HG02623 (cell line): ENCODE measurements around the gene TGFBR1.

Source experiments
- ATAC-seq: cut with Tn5 transposase; IDR thresholded peaks from one replicate; pipeline ENCODE4 v1.9.1; 2021; ENCODE audit warnings: moderate library complexity; ENCODE audit not compliant: unreplicated experiment

Gene TGFBR1

GRCh38 chr9:99167119-99167518 is 62.2 kb downstream of the TGFBR1 start:
- no peak for ATAC-seq

DNA sequence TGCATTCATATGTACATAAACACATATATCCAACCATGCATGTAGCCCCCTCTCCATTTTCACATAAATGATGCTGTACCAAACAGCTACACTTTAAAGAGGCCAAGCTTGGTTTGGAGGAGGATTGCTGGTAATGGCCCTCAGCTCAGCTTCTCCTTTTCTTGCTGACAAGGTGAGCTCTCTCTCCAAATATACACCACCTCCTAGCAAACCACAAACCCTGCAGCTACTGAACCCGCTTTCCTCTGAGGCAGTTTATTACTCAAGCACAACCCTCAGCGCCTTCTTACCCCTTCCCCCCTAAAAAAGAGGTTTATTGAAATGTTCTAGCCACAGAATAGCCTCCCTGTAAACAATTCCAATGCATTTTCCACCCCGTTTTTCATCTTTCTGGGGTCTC is 62.8 kb downstream of the TGFBR1 start:
- ATAC-seq: no peak

DNA sequence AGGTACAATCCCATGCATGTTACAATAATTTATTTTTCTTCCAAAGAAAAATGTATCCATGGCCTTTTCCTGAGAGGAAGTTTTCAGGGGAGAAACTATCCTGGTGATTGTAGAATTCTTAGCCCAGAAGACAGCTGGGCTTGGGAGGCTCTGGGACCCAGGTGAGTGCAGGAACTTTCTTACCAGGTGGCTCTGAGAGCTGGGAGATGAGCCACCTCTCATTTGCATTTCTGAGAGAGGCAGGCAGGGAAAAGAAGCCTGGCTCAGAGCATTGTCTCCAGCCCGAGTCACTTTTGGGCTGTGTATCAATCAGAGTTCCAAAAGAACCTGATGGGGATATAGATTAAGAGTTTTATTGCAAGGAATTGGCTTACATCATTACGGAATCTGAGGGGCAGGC is 64.2 kb downstream of the TGFBR1 start:
- ATAC-seq: no peak

DNA sequence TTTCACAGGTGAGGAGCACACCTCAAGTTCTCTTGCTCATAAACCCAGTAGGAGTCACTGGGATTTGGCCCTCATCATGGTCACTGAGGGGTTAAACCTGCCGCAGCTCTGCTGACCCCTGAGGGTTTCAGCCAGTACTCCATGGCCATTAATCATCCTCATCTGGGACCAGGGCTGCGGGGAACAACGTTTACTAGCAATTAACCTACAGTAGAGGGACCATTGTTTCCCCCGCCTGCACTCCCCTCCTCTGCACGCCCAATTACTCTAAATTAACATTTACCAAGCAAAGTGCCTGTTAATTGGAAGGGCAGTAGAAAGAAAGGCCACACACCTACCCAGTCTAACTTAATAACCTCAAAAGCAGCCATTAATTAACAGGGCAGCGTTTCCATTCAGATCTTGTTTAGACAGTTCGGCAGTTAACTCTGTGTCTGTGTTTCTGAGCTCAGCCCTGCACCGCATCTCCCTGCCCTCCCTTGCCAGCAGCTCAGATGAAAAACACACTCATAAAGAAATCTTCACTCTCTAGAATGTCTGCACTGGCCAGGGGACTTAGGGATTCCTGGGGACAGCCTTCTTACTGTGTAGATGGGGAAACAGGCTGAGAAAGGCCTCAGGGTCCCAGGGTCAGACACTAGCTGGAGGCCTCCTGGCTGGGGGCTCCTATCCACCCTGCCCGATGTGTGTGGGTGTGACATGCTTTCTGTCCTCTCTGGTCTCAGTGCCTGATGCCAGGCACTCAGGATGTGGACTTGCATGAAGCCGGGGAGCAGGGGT is 65.3 kb downstream of the TGFBR1 start:
- no peak for ATAC-seq

- ATAC-seq: no peak
Observed at GRCh38 chr9:99171225-99172123, 66.6 kb downstream of the TGFBR1 start.

DNA sequence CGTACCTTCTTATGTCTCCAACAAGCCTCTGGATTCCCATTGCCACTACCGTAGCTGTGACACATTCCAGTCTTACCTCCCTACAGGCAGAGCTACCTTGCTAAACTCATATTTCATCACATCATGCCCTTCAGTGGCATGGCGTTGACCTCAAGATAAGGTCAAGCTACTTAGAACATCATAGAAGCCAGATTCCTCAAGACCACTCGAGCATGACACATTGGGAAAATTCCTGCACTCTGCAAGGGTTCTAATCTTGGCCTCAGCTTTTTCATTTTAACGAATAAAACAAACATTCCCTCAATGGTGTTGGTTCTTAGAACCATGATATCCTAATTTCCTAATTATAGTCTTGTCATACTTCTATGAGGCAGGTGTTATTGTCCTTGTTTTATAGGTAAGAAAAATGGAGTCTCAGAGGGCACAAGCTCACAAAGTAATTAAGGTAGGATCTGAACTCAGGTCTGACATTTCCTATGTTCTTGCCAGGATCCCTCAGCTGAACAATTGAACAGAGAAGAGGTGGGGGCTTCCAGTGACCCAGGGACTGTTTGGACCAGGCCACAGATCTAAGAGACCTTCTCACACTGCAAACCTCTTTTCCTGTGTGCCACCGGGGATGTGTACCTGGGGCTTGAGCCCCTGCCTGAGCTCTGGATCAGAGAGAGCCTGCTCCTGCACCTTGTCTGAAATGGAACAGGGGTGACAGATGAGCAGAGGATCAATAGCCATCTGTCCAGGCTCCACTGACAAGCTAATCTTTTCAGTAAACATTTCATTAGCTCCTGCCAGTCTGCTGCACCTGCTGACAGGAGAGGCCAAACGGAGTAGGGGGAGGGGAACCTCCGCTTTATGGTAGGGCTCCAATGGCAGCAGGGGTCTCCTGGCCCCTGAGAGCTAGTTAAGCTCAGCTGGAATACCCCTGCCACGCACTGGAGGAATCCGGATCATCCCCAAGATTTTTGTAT is 67.5 kb downstream of the TGFBR1 start:
- ATAC-seq: no peak

DNA sequence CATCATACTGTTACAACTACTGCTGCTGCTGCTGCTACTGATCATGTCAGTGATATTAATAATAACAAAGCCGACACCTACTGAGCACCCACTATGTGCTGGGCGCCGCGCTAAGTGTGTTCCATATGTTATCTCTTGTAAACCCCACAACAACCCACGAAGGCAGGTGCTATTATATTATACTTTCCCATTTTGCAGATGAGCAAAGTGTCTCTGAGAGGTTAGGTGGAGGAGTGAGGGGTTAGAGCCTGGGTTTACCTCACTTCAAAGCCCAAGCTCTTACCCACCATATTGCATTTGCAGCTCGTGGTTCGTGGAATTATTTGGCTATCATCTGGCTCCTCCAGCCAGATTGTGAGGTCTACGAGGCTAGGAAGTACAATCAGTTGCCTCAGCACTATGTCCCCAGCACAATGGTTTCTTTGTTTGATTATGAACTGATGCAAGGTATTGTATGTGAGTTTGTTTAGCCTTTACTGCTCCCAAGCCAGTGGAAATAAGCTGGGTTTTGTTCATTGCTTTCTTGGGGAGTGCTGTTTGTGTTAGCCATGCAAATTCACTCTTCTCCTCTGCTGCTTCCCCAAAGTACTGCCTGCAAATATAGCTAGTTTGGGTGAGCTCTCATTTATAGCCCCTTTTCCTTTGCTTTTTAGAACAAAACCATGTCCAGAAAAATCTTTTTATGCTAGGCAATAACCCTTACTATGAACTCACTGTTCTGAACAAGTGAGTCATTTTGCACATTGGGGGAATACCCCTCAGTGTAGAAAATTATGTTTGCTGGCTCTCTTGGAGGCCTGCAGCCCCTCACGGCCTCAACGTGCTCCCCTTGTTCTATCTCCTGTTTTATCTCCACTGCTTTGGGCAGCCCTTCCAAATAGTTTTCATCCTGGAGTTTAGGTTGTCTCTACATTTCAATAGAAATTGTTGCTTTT is 68.9 kb downstream of the TGFBR1 start:
- ATAC-seq: peak; percentile 67

DNA sequence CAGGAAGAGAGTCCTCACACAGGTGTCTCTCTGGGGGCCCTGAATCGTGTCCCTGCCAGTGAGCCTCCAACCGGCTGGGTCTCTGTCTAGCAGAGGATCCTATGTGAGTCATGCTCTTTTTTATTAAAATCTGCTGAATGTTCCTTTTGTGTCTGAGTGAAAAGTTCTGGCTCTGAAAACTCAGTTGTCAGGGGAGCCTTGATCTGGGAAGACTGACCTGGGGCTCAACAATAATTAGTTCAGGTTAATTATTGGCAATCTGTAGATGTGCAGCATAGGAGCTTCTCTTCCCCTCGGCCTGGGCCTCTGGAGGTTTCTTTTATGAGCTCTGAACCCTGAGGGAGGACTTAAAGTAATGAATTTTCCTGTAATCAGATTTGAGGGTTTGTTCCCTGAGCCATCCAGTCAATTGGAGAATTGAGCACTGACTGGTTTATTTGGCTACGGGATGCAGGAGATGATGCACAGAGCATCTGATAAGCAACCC is 71.7 kb downstream of the TGFBR1 start:
- ATAC-seq: no peak

- no peak for ATAC-seq
Observed at GRCh38 chr9:99177576-99178366, 72.9 kb downstream of the TGFBR1 start.

DNA sequence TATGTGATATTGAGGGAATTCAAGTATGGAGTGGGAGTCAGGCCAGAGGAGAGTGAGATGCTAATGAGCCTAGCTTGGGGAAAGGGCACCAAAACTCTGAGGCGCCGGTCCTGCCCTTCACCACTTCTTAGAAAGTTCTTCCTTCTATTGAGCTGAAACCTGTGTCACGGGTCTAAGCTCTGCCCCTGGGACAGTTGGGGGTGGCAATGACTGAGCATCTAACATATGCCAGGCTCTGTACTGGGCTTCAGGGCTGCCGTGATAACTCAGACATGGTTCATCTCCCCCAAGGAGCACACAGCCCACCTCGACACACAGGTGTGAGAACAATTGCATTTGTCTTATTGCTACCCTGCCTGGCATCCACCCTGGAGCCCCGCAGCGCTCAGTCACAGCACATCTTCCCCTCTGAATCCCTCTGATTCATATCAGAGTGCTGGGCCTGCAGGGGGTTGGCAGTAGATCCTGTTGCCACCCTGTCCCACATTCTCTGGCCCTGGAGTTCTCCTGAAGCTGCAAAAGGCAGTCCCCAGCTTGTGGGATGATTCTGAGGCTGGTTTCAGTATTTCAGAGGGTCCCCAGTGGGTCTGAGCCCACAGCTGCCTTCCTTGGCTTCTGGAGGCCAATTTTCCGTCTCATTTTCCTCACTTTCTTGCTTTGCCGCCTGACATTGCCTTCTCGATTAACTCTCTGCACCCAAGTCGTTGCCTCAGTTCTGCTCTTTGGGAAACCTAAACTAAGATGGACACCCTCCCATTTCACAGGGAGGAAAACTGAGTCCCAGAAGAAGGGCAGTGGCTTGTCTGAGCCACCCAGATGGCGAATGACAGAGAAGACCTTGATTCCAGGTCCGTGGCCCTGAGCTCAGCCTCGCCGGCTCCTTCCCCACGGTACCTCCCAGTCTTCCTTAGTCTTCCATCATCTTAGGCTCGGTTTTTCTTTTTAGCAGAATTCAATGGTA is 74.3 kb downstream of the TGFBR1 start:
- no peak for ATAC-seq

GRCh38 chr9:99180199-99180598 is 75.3 kb downstream of the TGFBR1 start:
- ATAC-seq: peak; percentile 33

DNA sequence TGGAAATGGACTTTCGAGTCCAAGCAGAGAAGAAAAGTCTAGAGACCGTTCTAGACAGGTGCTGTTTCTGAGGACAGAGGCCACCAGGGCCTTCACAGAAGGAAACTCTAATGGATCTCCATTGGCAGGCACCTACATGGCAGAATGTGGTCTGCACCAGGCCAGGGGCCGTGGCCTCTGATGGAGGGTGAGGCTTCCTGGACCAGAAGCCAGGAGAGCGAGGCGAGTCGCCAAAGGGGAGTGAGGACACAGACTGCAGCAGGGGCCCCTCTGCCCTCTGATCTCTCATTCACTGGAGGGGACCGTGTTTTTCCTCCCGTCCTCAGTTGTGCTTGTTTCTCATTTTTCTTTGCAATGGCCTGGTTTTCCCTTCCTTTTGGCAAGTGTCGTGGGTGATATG is 75.7 kb downstream of the TGFBR1 start:
- ATAC-seq: no peak

DNA sequence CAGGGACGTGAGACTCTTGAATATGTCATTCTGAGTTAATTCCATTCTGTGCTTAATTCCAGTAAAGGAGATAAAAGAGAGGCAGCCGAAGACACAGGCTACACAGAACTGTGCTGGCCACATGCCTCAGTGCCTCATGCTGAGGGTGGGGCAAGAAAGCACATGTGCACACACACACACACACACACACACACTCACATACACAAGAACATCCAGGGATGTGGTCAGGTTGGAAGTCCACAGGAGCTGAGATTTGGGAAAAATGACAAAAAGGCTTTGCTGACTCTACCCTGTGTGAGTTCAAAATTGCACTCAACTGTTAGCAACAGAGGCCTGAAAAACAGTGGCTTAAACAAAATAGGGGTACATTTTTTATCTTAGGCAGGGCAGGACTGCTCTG is 76.3 kb downstream of the TGFBR1 start:
- no peak for ATAC-seq

DNA sequence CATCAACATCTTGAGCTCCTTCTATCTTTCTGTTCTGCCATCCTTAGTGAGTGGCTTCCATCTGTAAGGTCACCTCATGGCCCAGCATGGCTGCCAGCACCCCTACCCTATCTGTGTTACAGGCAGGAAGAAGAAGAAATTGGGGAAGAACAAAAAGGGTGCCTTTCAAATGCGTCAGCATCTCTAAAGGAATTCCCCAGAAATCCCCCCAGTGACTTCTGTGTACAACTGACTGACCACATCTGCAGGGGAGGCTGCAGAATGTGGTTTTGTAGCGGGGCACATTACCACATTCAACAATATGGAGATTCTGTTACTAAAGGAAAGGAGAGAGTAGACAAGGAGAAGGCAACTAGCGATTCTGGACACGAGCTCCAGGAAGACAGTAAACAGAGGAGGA is 76.7 kb downstream of the TGFBR1 start:
- ATAC-seq: peak; percentile 45

GRCh38 chr9:99182356-99182755 is 77.4 kb downstream of the TGFBR1 start:
- no peak for ATAC-seq

- no peak for ATAC-seq
Observed at GRCh38 chr9:99183616-99184015, 78.7 kb downstream of the TGFBR1 start.

- ATAC-seq: no peak
Observed at GRCh38 chr9:99184110-99184474, 79.2 kb downstream of the TGFBR1 start.
